GM19238 (cell line): ENCODE measurements around the gene CASP2.
"Not testable (repeated sequence)": the region's sequence is repeated elsewhere in the genome, so short reads cannot be mapped to it uniquely, and the experiment has no call there.

Experiments
- DNase-seq: peaks from one replicate; pipeline ENCODE4 v3.0.0; 2011; ENCODE audit warnings: low spot score; ENCODE audit not compliant: insufficient read length

The CASP2 gene

GRCh38 chr7:143264196-143264568 lies 24.0 kb upstream of the CASP2 start:
- DNase-seq, result not testable (repeated sequence)

GRCh38 chr7:143265017-143265693 lies 23.0 kb upstream of the CASP2 start:
- DNase-seq, result no peak

GRCh38 chr7:143269251-143269650 lies 18.9 kb upstream of the CASP2 start:
- DNase-seq, result no peak

- no peak for DNase-seq
Measured at GRCh38 chr7:143271240-143271639, 16.9 kb upstream of the CASP2 start.

GRCh38 chr7:143272871-143273270 lies 15.3 kb upstream of the CASP2 start:
- DNase-seq, result no peak

GRCh38 chr7:143279186-143280098 lies 8.7 kb upstream of the CASP2 start:
- no peak for DNase-seq

- DNase-seq, result no peak
Measured at GRCh38 chr7:143280160-143280559, 8.0 kb upstream of the CASP2 start.

GRCh38 chr7:143280566-143280965 lies 7.6 kb upstream of the CASP2 start:
- DNase-seq, result no peak

GRCh38 chr7:143281529-143281928 lies 6.6 kb upstream of the CASP2 start:
- DNase-seq, result no peak

GRCh38 chr7:143282124-143282523 lies 6.0 kb upstream of the CASP2 start:
- DNase-seq, result no peak

GRCh38 chr7:143283381-143283780 lies 4.8 kb upstream of the CASP2 start:
- DNase-seq, result no peak

GRCh38 chr7:143284591-143285469 lies 3.3 kb upstream of the CASP2 start, which contains the start of gene TMEM139:
TSS of gene TMEM139 (plus strand) at chr7:143284958. CDS start at chr7:143285958, 1,000 bp downstream.
- no peak for DNase-seq

- no peak for DNase-seq
Measured at GRCh38 chr7:143285470-143285778, 2.7 kb upstream of the CASP2 start.

GRCh38 chr7:143285806-143286521 lies 2.2 kb upstream of the CASP2 start:
- DNase-seq, result no peak

- no peak for DNase-seq
Measured at GRCh38 chr7:143286522-143286890, 1.6 kb upstream of the CASP2 start.

GRCh38 chr7:143287339-143287934 lies 714 bp upstream of the CASP2 start:
- no peak for DNase-seq

- DNase-seq, result no peak
Measured at GRCh38 chr7:143288836-143289235, 685 bp downstream of the CASP2 start.

GRCh38 chr7:143289421-143289820 lies 1.3 kb downstream of the CASP2 start:
- no peak for DNase-seq

- DNase-seq, result not testable (repeated sequence)
Measured at GRCh38 chr7:143289888-143290287, 1.7 kb downstream of the CASP2 start.

GRCh38 chr7:143290293-143290692 lies 2.1 kb downstream of the CASP2 start:
- no peak for DNase-seq

- DNase-seq, result no peak
Measured at GRCh38 chr7:143292876-143293275, 4.7 kb downstream of the CASP2 start.
